ENCODE data around the gene BMP5.

The BMP5 gene

GRCh38 chr6:55798571-55798970 lies 76.8 kb downstream of the BMP5 start:
- DNase-seq: no peak

- DNase-seq: no peak
Observed at GRCh38 chr6:55794136-55794812, 81.1 kb downstream of the BMP5 start.

GRCh38 chr6:55785273-55785672 lies 90.1 kb downstream of the BMP5 start:
- DNase-seq: no peak

GRCh38 chr6:55782275-55782674 lies 93.1 kb downstream of the BMP5 start:
- DNase-seq: no peak

- DNase-seq: no peak
Observed at GRCh38 chr6:55778705-55779104, 96.7 kb downstream of the BMP5 start.

- no peak for DNase-seq
Observed at GRCh38 chr6:55777469-55777868, 97.9 kb downstream of the BMP5 start.

- DNase-seq: no peak
Observed at GRCh38 chr6:55776113-55776512, 99.3 kb downstream of the BMP5 start.

GRCh38 chr6:55775029-55775318 lies 100.4 kb downstream of the BMP5 start:
- no peak for DNase-seq

- no peak for DNase-seq
Observed at GRCh38 chr6:55774286-55775028, 100.9 kb downstream of the BMP5 start.

GRCh38 chr6:55773620-55774216 lies 101.7 kb downstream of the BMP5 start:
- no peak for DNase-seq

GRCh38 chr6:55772730-55773129 lies 102.7 kb downstream of the BMP5 start:
- no peak for DNase-seq

- DNase-seq: no peak
Observed at GRCh38 chr6:55759536-55759935, 115.9 kb downstream of the BMP5 start.

- DNase-seq: no peak
Observed at GRCh38 chr6:55758156-55758937, 117.0 kb downstream of the BMP5 start.

GRCh38 chr6:55756531-55757031 lies 118.8 kb downstream of the BMP5 start:
- DNase-seq: no peak

GRCh38 chr6:55748880-55749279 lies 126.5 kb downstream of the BMP5 start:
- DNase-seq: no peak

- DNase-seq: no peak
Observed at GRCh38 chr6:55746473-55746872, 128.9 kb downstream of the BMP5 start.

GRCh38 chr6:55734256-55734655 lies 141.1 kb downstream of the BMP5 start:
- DNase-seq: no peak

GRCh38 chr6:55729665-55730064 lies 145.7 kb downstream of the BMP5 start:
- no peak for DNase-seq

GRCh38 chr6:55726144-55726543 lies 149.2 kb downstream of the BMP5 start:
- no peak for DNase-seq

GRCh38 chr6:55714831-55715230 lies 160.6 kb downstream of the BMP5 start:
- no peak for DNase-seq

GRCh38 chr6:55713436-55713835 lies 162.0 kb downstream of the BMP5 start:
- no peak for DNase-seq

- no peak for DNase-seq
Observed at GRCh38 chr6:55708711-55709110, 166.7 kb downstream of the BMP5 start.

All from NCI-H2107 (cell line).